GM18858 (cell line): Measurements from ENCODE around the gene PCK2.

Experiments
- ATAC-seq: cut with Tn5 transposase; IDR thresholded peaks from one replicate; pipeline ENCODE4 v1.9.1; 2021; ENCODE audit not compliant: unreplicated experiment

The PCK2 gene

DNA sequence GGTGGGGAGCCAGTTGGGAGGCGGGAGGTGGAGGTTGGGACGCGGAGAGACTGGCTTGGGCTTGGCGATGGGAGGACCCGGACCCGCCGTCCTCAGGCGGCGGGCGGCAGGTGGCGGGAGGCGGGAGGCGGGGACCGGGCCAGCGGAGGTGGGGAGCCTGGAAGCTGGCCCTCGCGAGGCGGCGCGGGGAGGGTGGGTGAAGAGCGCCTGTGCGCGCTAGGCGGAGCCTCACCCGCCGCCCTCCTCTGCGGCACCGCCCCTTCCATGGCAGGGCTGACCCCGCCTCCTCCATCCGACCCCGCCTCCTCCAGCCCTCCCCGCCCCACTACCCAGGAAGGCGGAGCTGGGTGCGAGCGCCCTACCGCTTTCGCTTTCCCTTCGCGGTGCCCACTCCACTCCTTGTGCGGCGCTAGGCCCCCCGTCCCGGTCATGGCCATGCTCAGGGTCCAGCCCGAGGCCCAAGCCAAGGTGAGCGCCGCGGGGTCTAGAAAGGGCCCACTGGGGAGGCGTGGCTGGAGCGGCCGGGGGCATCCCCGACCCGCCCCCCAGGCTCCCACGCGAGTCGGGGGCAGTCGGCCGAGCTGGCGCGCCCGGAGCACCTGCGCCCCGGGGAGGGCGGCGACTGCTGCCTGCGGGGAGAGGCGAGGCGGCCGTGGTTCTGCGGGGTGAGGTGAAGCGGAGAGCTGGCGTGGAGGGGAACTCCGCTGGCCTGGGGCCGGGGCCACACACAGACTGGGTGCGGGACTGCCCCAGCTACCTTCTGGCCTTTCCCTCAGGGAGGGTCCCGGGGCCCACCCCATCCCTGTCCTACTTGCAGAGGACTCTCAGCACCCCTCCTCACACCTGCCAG is 41.9 kb downstream of the PCK2 start, which contains the start of gene PSME1:
Gene PSME1 (plus strand): TSS at position 361 of the 850 bp plus-strand sequence. CDS start 69 bp downstream, at position 430.
- ATAC-seq, result peak; percentile 66

DNA sequence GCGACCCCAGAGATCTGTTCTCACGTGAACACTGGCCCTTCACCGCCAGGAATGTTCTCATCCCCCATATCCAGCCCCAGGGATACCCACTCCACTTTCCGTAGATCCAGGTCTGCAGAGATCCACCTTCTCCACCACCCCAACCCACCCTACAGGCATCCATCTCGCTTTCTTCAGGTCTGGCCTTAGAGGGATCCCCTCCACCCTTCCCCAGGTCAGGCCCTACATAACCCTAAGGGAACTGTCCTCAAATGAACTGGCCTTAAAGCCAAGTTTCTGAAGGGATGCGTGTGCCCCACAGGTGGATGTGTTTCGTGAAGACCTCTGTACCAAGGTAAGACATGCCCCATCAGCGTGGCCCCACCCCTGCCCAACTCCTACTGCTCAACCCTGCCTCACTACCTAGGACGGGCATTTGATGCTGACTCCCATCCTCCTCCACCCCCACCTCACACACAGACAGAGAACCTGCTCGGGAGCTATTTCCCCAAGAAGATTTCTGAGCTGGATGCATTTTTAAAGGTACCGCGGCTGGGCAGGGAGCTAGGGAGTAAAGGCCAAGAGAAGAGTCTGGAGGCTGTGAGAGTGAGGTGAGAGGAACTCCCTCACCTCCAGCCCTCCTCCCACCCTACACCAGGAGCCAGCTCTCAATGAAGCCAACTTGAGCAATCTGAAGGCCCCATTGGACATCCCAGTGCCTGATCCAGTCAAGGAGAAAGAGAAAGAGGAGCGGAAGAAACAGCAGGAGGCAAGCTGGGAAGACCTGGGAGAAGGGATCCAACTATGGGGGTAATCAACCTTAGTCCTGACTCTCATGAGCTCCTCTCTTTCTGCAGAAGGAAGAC is 42.8 kb downstream of the PCK2 start:
- ATAC-seq, result no peak

DNA sequence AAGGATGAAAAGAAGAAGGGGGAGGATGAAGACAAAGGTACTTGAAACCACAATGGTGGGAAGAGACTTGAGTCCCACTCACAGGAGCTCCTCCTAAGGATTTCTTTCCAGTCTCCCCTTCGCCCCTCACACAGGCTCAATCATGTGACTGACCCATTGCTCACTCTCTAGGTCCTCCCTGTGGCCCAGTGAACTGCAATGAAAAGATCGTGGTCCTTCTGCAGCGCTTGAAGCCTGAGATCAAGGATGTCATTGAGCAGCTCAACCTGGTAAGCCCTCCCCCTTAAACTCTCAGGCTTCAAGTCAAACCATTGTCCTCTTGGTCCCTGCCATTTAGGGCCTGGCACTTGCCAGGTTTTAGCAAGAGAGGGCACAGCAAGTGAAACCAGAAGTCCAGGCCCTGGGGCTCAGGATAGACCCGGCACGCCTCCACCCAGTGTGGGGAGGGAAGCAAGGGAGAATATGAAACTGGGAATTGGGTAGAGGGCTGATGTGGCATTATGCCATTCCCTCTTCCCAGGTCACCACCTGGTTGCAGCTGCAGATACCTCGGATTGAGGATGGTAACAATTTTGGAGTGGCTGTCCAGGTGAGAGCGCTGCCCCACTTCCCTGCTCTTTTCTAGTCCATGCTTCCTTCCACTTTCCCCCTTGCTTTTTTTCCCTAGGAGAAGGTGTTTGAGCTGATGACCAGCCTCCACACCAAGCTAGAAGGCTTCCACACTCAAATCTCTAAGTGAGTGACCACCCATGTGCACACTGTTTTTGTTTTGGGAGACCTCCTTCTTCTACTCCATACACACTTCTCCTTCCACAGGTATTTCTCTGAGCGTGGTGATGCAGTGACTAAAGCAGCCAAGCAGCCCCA is 43.7 kb downstream of the PCK2 start:
- ATAC-seq, result no peak

DNA sequence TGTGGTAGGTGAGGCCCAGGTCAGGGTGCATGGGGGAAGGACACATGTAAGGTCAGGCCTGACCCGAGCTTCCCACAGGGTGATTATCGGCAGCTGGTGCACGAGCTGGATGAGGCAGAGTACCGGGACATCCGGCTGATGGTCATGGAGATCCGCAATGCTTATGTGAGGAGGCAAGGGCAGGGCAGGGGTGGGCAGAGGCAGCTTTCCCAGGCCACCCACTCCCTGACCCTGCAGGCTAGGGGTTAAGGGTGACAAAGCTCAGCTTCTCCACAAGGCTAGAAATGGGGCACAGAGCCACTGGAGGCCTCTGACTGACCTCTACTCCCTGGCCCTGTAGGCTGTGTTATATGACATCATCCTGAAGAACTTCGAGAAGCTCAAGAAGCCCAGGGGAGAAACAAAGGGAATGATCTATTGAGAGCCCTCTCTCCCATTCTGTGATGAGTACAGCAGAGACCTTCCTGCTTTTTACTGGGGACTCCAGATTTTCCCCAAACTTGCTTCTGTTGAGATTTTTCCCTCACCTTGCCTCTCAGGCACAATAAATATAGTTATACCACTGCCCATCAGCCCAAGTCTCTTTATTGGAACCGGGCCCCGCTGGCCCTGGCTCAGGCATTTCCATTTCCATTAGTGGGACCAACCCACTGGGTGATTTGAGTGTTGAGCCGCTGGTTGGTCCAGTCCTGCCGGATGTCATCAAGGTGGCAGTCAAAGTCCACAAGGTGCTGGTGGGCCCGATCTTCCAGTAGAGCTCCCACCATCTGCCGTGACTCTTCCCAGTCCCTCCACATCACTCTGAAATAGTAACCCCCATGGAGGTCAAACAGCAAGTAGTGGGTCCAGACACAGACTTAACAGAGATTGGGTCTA is 44.5 kb downstream of the PCK2 start:
- no peak for ATAC-seq

DNA sequence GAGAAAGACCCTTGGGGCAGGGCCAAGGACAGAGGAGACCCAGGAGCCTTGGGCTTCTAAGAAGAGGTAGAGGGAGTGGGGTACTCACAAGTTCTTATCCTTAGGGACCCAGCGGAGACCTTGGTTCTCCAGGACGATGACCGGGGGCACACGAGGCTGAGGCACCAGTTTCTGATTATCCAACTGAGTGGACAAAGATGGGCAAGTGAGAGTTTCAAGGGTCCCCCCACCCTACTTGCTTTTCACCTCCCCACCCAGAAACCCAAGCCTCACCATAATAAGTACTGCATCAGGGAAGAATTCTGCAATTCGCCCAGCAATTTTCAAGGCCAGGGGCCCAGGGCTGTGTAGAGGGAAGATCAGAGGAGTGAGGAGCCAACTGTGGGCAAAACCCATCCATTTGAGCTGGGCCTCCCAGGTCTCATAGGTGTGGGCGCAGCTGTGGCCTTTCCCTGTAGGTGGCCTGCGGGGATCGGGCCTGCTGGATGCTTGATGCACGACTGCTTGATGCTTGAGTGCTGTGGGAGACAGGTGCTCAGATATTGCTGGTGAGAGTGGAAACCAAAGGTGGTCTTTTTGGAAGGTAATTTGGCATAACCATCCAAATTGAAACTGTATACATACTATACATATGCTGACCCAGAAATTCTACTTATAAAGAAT is 45.3 kb downstream of the PCK2 start:
- no peak for ATAC-seq

DNA sequence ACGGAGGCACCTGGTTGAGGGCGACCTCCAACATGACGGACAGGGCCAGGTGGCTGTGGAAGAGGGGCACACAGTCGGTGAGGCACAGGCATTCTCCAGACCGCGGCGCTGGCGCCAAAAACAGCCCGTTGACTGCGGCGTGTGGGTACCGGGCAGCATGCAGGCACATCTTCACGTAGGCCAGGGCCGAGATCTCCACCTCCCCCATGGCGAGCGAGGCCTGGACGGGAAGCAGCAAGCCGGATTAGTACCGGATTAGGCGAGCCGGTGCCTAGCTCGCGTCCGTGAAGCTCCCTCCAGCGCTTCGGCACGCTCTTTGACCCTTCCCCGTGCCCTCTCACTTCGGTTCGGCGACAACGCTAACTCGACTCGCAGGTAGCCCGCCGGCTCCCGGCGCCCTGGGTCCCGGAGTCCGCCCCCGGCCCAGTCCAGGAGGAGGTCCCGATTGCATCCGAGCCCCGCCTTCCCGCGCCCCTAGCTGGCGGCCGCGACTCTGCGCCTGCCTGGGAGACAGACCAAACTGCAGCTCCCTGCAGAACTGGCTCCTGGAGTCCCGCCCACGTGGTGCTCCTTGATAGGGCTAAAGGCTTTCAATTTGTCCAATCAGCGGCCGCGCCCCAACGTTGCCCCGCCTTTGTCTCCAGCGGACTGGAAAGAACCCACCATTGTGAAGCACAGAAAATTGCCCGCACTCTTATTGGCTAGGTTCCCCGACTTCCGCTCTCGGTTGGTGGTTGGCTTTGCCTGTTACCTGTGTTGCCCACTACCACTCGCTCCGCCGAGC is 47.2 kb downstream of the PCK2 start, which contains the start of gene EMC9:
Gene EMC9 (minus strand): TSS at position 495 of the 784 bp plus-strand sequence. CDS start 287 bp downstream, at position 208.
- ATAC-seq, result peak; percentile 76

DNA sequence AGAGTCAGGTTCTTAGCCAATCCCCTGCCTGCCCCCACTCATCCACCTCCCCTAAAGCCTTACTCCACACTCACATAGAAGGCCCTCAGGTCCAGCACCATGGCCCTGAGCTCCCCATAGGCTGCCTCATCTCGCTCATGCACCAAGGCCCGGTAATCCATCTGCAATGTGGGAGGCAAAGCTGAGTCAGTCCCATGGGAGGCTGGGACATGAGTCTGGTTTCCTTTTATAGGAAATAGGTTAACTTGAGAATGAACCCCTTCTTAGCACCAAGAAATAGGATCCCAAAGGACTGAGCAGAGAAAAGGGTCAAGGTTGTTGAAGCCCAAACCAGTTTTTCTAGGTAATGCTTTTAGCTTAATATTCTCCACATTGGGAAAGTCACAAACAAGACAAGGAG is 49.4 kb downstream of the PCK2 start:
- no peak for ATAC-seq

DNA sequence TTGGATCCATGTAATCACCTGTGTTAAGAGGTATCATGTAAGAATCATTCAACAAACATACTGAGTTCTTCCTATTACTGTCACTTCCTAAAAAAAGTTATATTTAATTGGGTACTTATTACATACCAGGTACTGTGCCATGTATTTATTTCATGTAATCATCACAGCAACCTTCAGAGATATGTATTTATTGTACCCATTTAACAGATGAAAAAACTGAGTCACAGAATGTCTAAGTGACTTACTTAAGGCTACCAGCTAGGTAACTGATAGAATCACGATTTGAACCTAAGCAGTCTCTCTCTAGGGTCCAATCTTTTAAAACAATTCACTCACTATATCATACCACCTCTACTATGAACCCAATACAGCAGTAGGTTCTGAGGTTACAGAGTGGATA is 50.3 kb downstream of the PCK2 start:
- ATAC-seq, result no peak

DNA sequence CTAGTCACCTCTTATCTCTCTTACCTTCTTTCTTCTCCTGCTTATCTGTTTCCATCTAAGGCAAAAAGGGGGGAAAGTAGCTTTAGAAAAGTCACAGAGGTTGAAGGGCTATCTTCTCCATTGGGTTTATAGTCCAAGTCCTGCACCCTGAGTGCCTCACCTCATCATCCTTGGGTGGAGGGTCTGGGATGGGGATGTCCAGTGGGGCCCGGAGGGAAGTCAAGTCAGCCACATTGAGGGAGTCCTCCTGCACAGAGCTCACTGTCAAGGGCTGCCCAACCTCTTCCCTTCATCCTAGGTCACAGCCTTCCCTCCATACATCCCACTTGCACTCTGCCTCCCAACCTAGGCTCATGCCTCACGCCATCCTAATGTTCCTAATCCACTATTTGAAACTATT is 51.1 kb downstream of the PCK2 start:
- ATAC-seq, result no peak

DNA sequence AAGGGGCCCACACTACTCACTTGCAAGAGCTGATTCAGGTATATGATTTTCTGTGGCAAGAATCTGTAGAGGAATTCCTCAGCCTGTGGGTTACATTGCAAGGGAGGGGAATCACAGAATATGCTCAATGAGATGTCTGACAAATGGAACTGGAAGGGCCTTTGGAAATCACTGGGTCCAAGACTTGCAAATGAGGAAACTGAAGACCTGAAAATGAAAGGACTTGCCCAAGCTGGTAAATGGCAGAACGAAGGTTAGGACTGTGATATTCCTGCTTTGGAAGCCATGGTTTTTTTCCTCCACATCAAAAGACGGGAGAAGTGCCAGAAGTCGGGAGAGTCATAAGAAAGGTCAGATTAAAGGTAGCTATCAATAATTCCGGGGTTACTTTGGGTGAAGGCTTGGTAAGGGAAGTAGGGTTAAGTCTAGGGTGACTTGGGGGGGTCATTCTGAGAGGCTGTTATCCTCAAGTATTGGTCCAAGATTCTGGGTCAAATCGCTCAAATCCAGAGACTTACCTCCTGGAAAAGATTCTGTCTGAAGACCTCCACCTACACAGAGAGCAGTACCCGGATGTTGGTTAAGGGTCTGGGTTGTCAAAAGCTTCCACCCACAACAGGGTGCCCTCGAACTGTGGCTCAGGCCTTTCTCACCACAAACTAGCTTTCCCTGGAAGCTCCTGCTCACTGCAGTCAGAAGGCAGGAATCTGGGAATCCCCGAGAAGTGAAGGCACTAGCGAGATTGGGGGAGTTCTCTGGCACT is 51.8 kb downstream of the PCK2 start:
- no peak for ATAC-seq

DNA sequence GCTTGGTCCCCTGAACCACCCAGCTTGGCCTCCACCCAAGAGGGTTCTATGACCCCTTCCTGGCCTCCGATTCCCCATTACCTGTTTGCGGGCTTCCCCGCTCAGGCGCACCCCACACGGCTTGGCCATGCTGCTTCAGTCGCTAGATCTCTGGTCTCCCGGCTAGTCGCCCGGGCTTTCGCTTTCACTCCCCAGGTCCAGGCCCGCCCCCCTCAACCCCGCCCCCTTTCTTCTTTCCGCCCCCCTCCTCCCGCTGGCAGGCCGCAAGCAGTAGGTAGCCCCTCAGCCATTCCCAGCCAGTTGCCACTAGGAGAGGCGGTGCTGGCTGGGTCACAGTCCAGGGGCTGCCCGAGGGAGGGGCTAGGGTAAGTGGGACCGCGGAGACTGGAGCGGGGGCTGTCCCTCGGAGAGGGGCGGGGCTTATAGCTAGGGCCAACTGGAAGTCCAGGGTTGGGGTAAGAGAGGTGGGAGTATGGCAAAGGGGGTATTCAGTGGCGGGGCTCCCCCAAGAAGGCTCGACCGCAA is 52.4 kb downstream of the PCK2 start, which contains the start of gene PSME2:
Gene PSME2 (minus strand): TSS at position 158 of the 525 bp plus-strand sequence. CDS start 29 bp downstream, at position 129.
- ATAC-seq, result peak; percentile 53

DNA sequence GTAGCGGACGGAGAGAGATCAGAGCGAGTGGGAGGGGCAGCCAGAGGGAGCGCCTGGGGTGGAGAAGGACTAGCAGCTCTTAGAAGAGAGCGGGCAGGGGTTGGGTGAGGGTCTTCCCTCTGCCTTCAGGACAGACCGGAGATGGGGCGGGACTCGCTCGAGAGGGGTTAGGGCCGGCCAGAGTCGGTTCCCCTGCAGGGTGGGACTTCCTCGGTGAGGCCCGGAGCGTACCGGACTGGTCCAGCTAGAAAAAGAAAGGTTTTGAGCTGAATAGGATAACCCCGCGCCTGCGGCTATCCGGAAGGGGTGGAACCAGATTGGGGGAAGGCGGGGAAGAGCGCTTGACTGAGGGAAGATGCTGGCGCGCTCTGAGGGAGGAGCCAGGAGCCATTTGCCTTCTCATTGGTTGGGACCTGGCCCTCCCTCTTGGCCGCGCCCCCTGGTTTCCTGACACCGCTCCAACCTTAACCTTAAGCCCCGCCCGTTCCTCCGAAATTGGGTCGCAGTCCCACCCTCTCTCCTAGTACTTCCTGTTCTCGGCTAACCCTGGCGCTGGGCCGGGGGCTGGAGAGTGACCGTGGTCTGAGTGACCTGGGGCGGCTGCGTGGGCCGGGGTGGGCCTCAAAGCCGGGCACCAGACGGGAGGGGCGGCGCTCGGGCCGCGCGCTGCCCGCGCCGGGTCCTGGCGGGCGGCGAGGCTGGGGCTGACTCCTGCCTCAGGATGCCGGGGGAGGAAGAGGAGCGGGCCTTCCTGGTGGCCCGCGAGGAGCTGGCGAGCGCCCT is 53.1 kb downstream of the PCK2 start, which contains the start of gene RNF31:
Gene RNF31 (plus strand): TSS at position 521 of the 783 bp plus-strand sequence. CDS start 201 bp downstream, at position 722.
- ATAC-seq, result peak; percentile 67

DNA sequence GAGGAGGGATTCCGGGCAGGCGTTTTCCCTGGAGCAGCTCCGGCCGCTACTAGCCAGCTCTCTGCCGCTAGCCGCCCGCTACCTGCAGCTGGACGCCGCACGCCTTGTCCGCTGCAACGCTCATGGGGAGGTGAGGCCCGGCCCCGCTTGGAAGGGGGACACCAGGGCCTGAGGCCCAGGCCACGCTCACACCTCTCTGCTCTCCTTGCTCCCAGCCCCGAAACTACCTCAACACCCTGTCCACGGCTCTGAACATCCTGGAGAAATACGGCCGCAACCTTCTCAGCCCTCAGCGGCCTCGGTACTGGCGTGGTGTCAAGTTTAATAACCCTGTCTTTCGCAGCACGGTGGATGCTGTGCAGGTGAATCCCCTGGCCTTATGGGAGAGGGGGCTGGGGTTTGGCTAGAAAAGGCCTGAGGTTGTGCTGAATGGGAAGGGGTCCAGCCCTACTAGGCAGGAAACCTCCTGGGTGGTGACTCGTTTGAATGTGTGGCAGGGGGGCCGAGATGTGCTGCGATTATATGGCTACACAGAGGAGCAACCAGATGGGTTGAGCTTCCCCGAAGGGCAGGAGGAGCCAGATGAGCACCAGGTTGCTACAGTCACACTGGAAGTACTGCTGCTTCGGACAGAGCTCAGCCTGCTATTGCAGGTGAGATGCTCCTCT is 53.8 kb downstream of the PCK2 start:
- ATAC-seq, result no peak

DNA sequence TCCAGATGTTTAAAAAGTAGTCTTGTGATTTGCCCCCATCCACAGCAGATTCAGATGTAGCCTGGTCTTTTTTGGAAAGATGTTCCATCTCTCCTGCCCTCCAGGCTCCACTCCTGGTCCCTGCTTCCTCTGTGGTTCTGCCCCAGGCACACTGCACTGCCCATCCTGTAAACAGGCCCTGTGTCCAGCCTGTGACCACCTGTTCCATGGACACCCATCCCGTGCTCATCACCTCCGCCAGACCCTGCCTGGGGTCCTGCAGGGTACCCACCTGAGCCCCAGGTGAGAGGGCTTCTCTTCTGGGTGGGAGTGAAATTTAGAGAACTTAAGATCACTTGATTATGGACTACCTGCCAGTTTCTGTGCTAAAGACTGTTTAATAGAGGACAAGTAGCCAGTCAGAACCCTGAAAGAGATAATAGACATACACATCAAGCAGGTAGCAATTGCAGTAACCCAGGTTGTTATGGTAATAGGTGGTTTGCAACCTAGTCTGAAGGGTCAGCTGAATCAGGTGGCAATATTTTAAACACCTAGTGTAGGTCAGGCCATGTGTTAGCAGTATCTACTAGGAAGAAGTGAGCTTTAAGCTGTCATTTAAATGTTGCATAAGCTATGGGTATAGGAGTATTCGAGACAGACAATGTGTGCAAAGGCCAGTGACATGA is 55.3 kb downstream of the PCK2 start:
- no peak for ATAC-seq

DNA sequence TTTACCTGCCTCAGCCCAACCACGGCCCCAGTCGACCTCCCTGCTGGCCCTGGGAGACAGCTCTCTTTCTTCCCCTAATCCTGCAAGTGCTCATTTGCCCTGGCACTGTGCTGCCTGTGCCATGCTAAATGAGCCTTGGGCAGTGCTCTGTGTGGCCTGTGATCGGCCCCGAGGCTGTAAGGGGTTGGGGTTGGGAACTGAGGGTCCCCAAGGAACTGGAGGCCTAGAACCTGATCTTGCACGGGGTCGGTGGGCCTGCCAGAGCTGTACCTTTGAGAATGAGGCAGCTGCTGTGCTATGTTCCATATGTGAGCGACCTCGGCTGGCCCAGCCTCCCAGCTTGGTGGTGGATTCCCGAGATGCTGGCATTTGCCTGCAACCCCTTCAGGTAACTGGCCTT is 56.0 kb downstream of the PCK2 start:
- ATAC-seq, result no peak
